Endodermal cell (in vitro differentiated cells): ENCODE results near the gene KLHL40. TPM values are rescaled to one million over a fixed set of nuclear protein-coding genes. Genes with fewer than 3 reads are reported as not detected.

Experiments
- DNase-seq: peaks from one replicate; pipeline ENCODE4 v3.0.0-alpha.2; 2017
- H3K27ac ChIP-seq: 2 replicates; pipeline ENCODE4 v1.5.1; 2013; ENCODE audit warnings: mild to moderate bottlenecking, low read depth, low read length, moderate library complexity
- H3K27me3 ChIP-seq: 2 replicates; pipeline ENCODE4 v1.6.1; 2013; ENCODE audit warnings: mild to moderate bottlenecking, low read length, moderate library complexity; ENCODE audit not compliant: insufficient read depth, control insufficient read depth, poor library complexity, severe bottlenecking
- H3K36me3 ChIP-seq: 2 replicates; pipeline ENCODE4 v1.7.0; 2013; ENCODE audit warnings: mild to moderate bottlenecking, low read length, moderate library complexity; ENCODE audit not compliant: control insufficient read depth, insufficient read depth
- H3K4me1 ChIP-seq: one replicate; pipeline ENCODE4 v1.7.0; 2013; ENCODE audit warnings: low read length; ENCODE audit not compliant: control insufficient read depth, insufficient read depth
- H3K4me3 ChIP-seq: 2 replicates; pipeline ENCODE4 v1.5.1; 2013; ENCODE audit warnings: mild to moderate bottlenecking, low read length, moderate library complexity
- H3K9ac ChIP-seq: 2 replicates; pipeline ENCODE4 v1.6.1; 2013; ENCODE audit warnings: mild to moderate bottlenecking, low read length, moderate library complexity; ENCODE audit not compliant: poor library complexity, severe bottlenecking; ENCODE audit errors: extremely low read depth
- H3K9me3 ChIP-seq: 2 replicates; pipeline ENCODE4 v1.6.1; 2013; ENCODE audit warnings: mild to moderate bottlenecking, low read length, moderate library complexity; ENCODE audit not compliant: control insufficient read depth
- H3K27ac Mint-ChIP-seq: 2 replicates; pipeline ENCODE4 v1.8.0; 2020; ENCODE audit warnings: mixed read lengths
- H3K27me3 Mint-ChIP-seq: 2 replicates; pipeline ENCODE4 v1.8.0; 2021; ENCODE audit warnings: mild to moderate bottlenecking, mixed read lengths; ENCODE audit not compliant: insufficient read depth
- H3K36me3 Mint-ChIP-seq: 2 replicates; pipeline ENCODE4 v1.8.0; 2020; ENCODE audit warnings: low read depth, mixed read lengths
- H3K4me1 Mint-ChIP-seq: 2 replicates; pipeline ENCODE4 v1.8.0; 2020; ENCODE audit warnings: mixed read lengths
- H3K4me3 Mint-ChIP-seq: 2 replicates; pipeline ENCODE4 v1.8.0; 2020; ENCODE audit warnings: mild to moderate bottlenecking, moderate library complexity, mixed read lengths
- H3K9me3 Mint-ChIP-seq: 2 replicates; pipeline ENCODE4 v1.8.0; 2020; ENCODE audit warnings: mild to moderate bottlenecking, mixed read lengths
- CTCF ChIP-seq: fragments of 200-600 bp; sonication (generic); conservative IDR thresholded peaks from 2 replicates; pipeline ENCODE4 v1.5.0; 2021; ENCODE audit warnings: antibody characterized with exemption, mild to moderate bottlenecking
- WGBS, 2 experiments: methylation state at CpG; one replicate each; pipeline versions ENCODE4 v1.1.5 to v1.1.7; 2013; ENCODE audit warnings: missing lambda C conversion rate in 2 of 2, mixed read lengths in 1 of 2; ENCODE audit not compliant: insufficient coverage in 1 of 2, insufficient read length in 1 of 2; 5-methylcytosine and 5-hydroxymethylcytosine counted together
- total RNA-seq, 2 donors: library from RNA; stranded (reverse); fragmentation: NEBNext Ultra II Directional in 1 of 2; extraction: Animal tissue kit (Norgen Biotek cat#: 25700) in 1 of 2; gene quantifications; 2 replicates in 1 of 2; 3 replicates in 1 of 2; pipeline ENCODE4 v1.2.1, GENCODE V29; 2021

Gene KLHL40
- total RNA-seq, 2 donors from 2014 or later, result not detected

- Mint-ChIP-seq H3K4me3 (no peak overlapping the region), H3K36me3 (no peaks in the 10 kb centered on the region), H3K4me1 (peaks cover 2% of the 10 kb centered on the region), H3K9me3 (no peaks in the 10 kb centered on the region), H3K27me3 (peaks cover 3% of the 10 kb centered on the region), H3K27ac (no peak overlapping the region)
- H3K36me3 ChIP-seq, result no peaks in the 10 kb centered on the region
- no peak for TF ChIP-seq CTCF
- DNase-seq, result peak; percentile 41
- peaks cover 6% of the 10 kb centered on the region for H3K27me3 ChIP-seq
- H3K27ac ChIP-seq, result no peak overlapping the region
- 73 to 79% methylated on average over 5 to 8 of the region's 8 CpGs for WGBS, 2 experiments
- H3K4me1 ChIP-seq, result no peaks in the 10 kb centered on the region
- no peak overlapping the region for H3K9ac ChIP-seq
- no peak overlapping the region for H3K4me3 ChIP-seq
- H3K9me3 ChIP-seq, result no peaks in the 10 kb centered on the region
These were observed 17.6 kb upstream of the KLHL40 start for GRCh38 chr3:42667523-42668412.

- peaks cover 6% of the 10 kb centered on the region for H3K27me3 ChIP-seq
- Mint-ChIP-seq H3K27ac (no peak overlapping the region), H3K4me1 (peaks cover 2% of the 10 kb centered on the region), H3K9me3 (no peaks in the 10 kb centered on the region), H3K36me3 (no peaks in the 10 kb centered on the region), H3K4me3 (no peak overlapping the region), H3K27me3 (peaks cover 3% of the 10 kb centered on the region)
- TF ChIP-seq CTCF, result no peak
- no peak overlapping the region for H3K9ac ChIP-seq
- H3K9me3 ChIP-seq, result no peaks in the 10 kb centered on the region
- H3K4me1 ChIP-seq, result no peaks in the 10 kb centered on the region
- no peak for DNase-seq
- WGBS, 2 experiments, result 85% methylated on average over 2 of the region's 2 CpGs; no CpG with 5 or more reads in 1 of the 2 experiments
- no peaks in the 10 kb centered on the region for H3K36me3 ChIP-seq
- no peak overlapping the region for H3K27ac ChIP-seq
- H3K4me3 ChIP-seq, result no peak overlapping the region
These were observed 16.9 kb upstream of the KLHL40 start for GRCh38 chr3:42668413-42668760.

DNA sequence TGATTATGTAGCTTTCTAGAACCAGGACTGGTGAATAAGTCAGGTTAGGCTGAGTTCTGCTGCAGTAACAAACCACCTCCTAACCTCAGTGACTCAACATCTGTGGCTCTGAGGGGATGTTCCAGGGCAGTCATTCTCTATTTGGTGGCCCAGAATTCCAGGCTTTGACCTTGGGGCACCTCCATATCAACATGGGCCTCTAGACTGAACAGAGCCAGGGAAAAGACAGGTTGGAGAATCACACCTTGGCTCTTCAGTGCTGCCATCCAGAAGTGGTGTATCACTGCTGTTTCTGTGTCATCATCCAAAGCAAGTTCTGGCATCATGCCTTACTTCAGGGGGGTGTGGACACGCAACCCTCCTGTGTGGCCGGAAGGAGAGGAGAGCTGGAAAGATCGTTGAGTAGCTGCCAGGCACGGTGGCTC is 16.5 kb upstream of the KLHL40 start:
- Histone ChIP-seq H3K27me3 (peaks cover 6% of the 10 kb centered on the region), H3K4me1 (no peaks in the 10 kb centered on the region), H3K4me3 (no peak overlapping the region), H3K9me3 (no peaks in the 10 kb centered on the region), H3K36me3 (no peaks in the 10 kb centered on the region), H3K9ac (no peak overlapping the region), H3K27ac (no peak overlapping the region)
- H3K27me3 Mint-ChIP-seq, result peaks cover 3% of the 10 kb centered on the region
- H3K36me3 Mint-ChIP-seq, result no peaks in the 10 kb centered on the region
- H3K4me3 Mint-ChIP-seq, result no peak overlapping the region
- 86 to 93% methylated on average over 4 of the region's 4 CpGs for WGBS, 2 experiments
- no peaks in the 10 kb centered on the region for H3K9me3 Mint-ChIP-seq
- H3K4me1 Mint-ChIP-seq, result peaks cover 2% of the 10 kb centered on the region
- no peak for TF ChIP-seq CTCF
- no peak overlapping the region for H3K27ac Mint-ChIP-seq
- DNase-seq, result no peak
